HEK293 (cell line): ENCODE results near the gene EHD1.
A peak's percentile ranks its signal among the peaks of the same experiment; 100 is the strongest.

Experiments used
- CTCF ChIA-PET: fragments of 350-600 bp; formaldehyde crosslinking; extraction: SDS; loops from one replicate; lab custom pipeline; 2021; ENCODE audit warnings: antibody characterized with exemption; lab: Yijun Ruan, JAX
- POLR2A ChIA-PET: fragments of 300-600 bp; formaldehyde crosslinking; extraction: SDS; loops from one replicate; lab custom pipeline; 2020; ENCODE audit warnings: antibody characterized with exemption, inconsistent platforms; lab: Yijun Ruan, JAX
- H3K27ac ChIP-seq: fragments of 200-500 bp; sonication (Bioruptor generic); 2 replicates; pipeline ENCODE4 v1.5.1; 2014; ENCODE audit warnings: low read depth, low read length, control low read depth, inconsistent platforms; ENCODE audit errors: extremely low read depth
- H3K36me3 ChIP-seq, 2 experiments: fragments of 200-500 bp in 1 of 2; sonication (Bioruptor generic) in 1 of 2; 1 replicate in 1 of 2; 2 replicates in 1 of 2; pipeline ENCODE4 v1.5.1; 2014 to 2017; ENCODE audit warnings: inconsistent platforms in 2 of 2, low read length in 2 of 2; ENCODE audit not compliant: control insufficient read depth in 2 of 2, insufficient read depth in 1 of 2
- H3K4me1 ChIP-seq: fragments of 200-500 bp; sonication (Bioruptor generic); 2 replicates; pipeline ENCODE4 v1.5.1; 2014; ENCODE audit warnings: mild to moderate bottlenecking, low read length, inconsistent platforms; ENCODE audit not compliant: control insufficient read depth, insufficient read depth
- H3K4me3 ChIP-seq: 2 replicates; pipeline ENCODE4 v1.5.1; 2011; ENCODE audit warnings: low read depth, mild to moderate bottlenecking, control low read depth, low read length, moderate library complexity
- H3K9me3 ChIP-seq: fragments of 200-500 bp; sonication (Bioruptor generic); 2 replicates; pipeline ENCODE4 v1.5.1; 2014; ENCODE audit warnings: low read depth, low read length, inconsistent platforms; ENCODE audit not compliant: control insufficient read depth, insufficient read depth
- BCL11A ChIP-seq: fragments of 450-650 bp; formaldehyde crosslinking; IDR thresholded peaks from 2 replicates; pipeline ENCODE4 v1.5.1; 2016; ENCODE audit warnings: low read depth, missing biosample characterization, missing genetic modification characterization
- BCL11B ChIP-seq: fragments of 450-650 bp; formaldehyde crosslinking; IDR thresholded peaks from 2 replicates; pipeline ENCODE4 v1.5.1; 2016; ENCODE audit warnings: low read depth, missing biosample characterization, missing genetic modification characterization
- SCRT1 ChIP-seq: fragments of 450-650 bp; formaldehyde crosslinking; IDR thresholded peaks from 2 replicates; pipeline ENCODE4 v1.5.1; 2016; ENCODE audit warnings: missing biosample characterization, missing genetic modification characterization, borderline replicate concordance
- SP7 ChIP-seq: fragments of 450-650 bp; formaldehyde crosslinking; IDR thresholded peaks from 2 replicates; pipeline ENCODE4 v1.5.1; 2016; ENCODE audit warnings: missing biosample characterization, missing genetic modification characterization
- TCF7L2 ChIP-seq: IDR thresholded peaks from 2 replicates; pipeline ENCODE4 v1.6.1; 2011; ENCODE audit warnings: low read depth, mild to moderate bottlenecking, inconsistent platforms, low read length, moderate library complexity, borderline replicate concordance
- ZBTB17 ChIP-seq: fragments of 450-650 bp; formaldehyde crosslinking; IDR thresholded peaks from 2 replicates; pipeline ENCODE4 v1.5.1; 2016; ENCODE audit warnings: missing biosample characterization, missing genetic modification characterization
- ZBTB26 ChIP-seq: fragments of 450-650 bp; formaldehyde crosslinking; optimal IDR thresholded peaks from 2 replicates; pipeline ENCODE3; 2016; ENCODE audit warnings: missing biosample characterization, mild to moderate bottlenecking, missing genetic modification characterization
- ZFP69B ChIP-seq: fragments of 450-650 bp; formaldehyde crosslinking; IDR thresholded peaks from 2 replicates; pipeline ENCODE4 v1.5.1; 2016; ENCODE audit warnings: missing biosample characterization, missing genetic modification characterization
- ZNF146 ChIP-seq: fragments of 450-650 bp; formaldehyde crosslinking; IDR thresholded peaks from 2 replicates; pipeline ENCODE4 v1.5.1; 2016; ENCODE audit warnings: missing biosample characterization, missing genetic modification characterization
- ZNF157 ChIP-seq: fragments of 450-650 bp; formaldehyde crosslinking; IDR thresholded peaks from 2 replicates; pipeline ENCODE4 v1.5.1; 2016; ENCODE audit warnings: missing biosample characterization, missing genetic modification characterization
- ZNF175 ChIP-seq: fragments of 450-650 bp; formaldehyde crosslinking; IDR thresholded peaks from 2 replicates; pipeline ENCODE4 v1.5.1; 2016; ENCODE audit warnings: missing biosample characterization, missing genetic modification characterization
- ZNF266 ChIP-seq: fragments of 450-650 bp; formaldehyde crosslinking; IDR thresholded peaks from 2 replicates; pipeline ENCODE4 v1.5.1; 2016; ENCODE audit warnings: missing biosample characterization, missing genetic modification characterization, low read depth
- ZNF274 ChIP-seq, 2 experiments: fragments of 200-500 bp in 1 of 2; fragments of 450-650 bp in 1 of 2; sonication (Bioruptor generic) in 1 of 2; formaldehyde crosslinking in 1 of 2; IDR thresholded peaks; 2 replicates each; pipeline versions ENCODE4 v1.5.1 to v1.6.1; 2014 to 2016; ENCODE audit warnings: borderline replicate concordance in 1 of 2, inconsistent platforms in 1 of 2, low read length in 1 of 2, missing biosample characterization in 1 of 2, missing genetic modification characterization in 1 of 2
- ZNF292 ChIP-seq: fragments of 450-650 bp; formaldehyde crosslinking; IDR thresholded peaks from 2 replicates; pipeline ENCODE4 v1.5.1; 2016; ENCODE audit warnings: low read depth, missing biosample characterization, missing genetic modification characterization, borderline replicate concordance
- ZNF423 ChIP-seq: fragments of 450-650 bp; formaldehyde crosslinking; IDR thresholded peaks from 2 replicates; pipeline ENCODE4 v1.5.1; 2016; ENCODE audit warnings: missing biosample characterization, missing genetic modification characterization
- ZNF555 ChIP-seq: fragments of 450-650 bp; formaldehyde crosslinking; conservative IDR thresholded peaks from 2 replicates; pipeline ENCODE4 v1.5.1; 2017; ENCODE audit warnings: missing biosample characterization, mild to moderate bottlenecking, missing genetic modification characterization, inconsistent platforms
- ZNF558 ChIP-seq: fragments of 450-650 bp; formaldehyde crosslinking; IDR thresholded peaks from 2 replicates; pipeline ENCODE4 v1.5.1; 2016; ENCODE audit warnings: missing biosample characterization, missing genetic modification characterization
- ZNF626 ChIP-seq: fragments of 450-650 bp; sonication (Bioruptor Pico); formaldehyde crosslinking; IDR thresholded peaks from 2 replicates; pipeline ENCODE4 v1.5.1; 2018; ENCODE audit warnings: missing biosample characterization, missing genetic modification characterization, inconsistent platforms
- ZNF654 ChIP-seq: fragments of 450-650 bp; formaldehyde crosslinking; IDR thresholded peaks from 2 replicates; pipeline ENCODE4 v1.5.1; 2016; ENCODE audit warnings: low read depth, missing biosample characterization, missing genetic modification characterization
- ZNF677 ChIP-seq: fragments of 450-650 bp; IDR thresholded peaks from 2 replicates; pipeline ENCODE4 v1.5.0; 2018; ENCODE audit warnings: missing biosample characterization, mild to moderate bottlenecking, missing genetic modification characterization, moderate library complexity
- ZNF704 ChIP-seq: fragments of 450-650 bp; formaldehyde crosslinking; IDR thresholded peaks from 2 replicates; pipeline ENCODE4 v1.5.1; 2016; ENCODE audit warnings: missing biosample characterization, missing genetic modification characterization
- ZNF707 ChIP-seq: fragments of 450-650 bp; formaldehyde crosslinking; IDR thresholded peaks from 2 replicates; pipeline ENCODE4 v1.5.1; 2016; ENCODE audit warnings: missing biosample characterization, missing genetic modification characterization
- ZNF76 ChIP-seq: fragments of 450-650 bp; formaldehyde crosslinking; IDR thresholded peaks from 2 replicates; pipeline ENCODE4; 2016; ENCODE audit warnings: low read depth, missing biosample characterization, missing genetic modification characterization, borderline replicate concordance
- ZNF776 ChIP-seq: fragments of 450-650 bp; formaldehyde crosslinking; IDR thresholded peaks from 2 replicates; pipeline ENCODE4 v1.5.0; 2017; ENCODE audit warnings: missing biosample characterization, missing genetic modification characterization, borderline replicate concordance
- TF ChIP-seq, protein P1 (sequence below): fragments of 450-650 bp; formaldehyde crosslinking; IDR thresholded peaks from 2 replicates; pipeline ENCODE4 v1.5.1; 2016; ENCODE audit warnings: missing biosample characterization, missing genetic modification characterization

Gene EHD1

DNA sequence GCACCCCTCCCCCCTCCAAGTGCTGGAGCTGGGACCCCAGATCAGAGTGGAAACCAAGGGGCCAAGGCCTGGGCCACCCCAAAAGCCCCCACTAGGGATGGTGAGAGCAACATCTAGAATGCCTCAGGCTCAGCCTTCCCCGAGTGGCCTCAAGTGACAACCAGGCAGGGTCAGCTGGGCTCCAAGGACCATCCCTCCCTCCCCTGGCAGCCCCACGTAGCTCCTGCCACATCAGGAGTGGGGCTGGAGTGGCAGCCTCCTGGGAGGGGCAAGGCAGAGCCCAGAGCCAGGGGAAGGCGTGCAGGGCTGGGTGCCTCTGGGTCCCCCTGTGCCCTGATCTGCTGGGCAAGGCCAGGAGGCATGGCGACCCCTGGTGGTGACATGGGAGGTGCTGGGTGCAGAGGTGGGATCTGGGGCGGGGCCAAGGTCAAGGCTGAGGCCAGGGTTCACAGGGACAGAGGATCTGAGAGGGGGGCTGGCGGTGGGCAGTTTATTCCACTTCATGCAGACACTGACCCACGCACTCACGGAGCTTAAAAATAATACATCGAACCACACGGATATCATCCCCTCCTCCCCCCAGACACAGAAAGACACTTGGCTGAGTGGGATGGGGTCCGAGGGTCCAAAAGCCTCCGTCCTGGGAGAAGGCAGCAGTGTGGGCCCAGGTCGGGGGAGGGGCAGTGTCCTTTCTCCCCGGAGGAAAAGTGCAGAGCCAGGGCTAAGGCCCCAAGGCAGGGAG, 15.8 kb upstream of the EHD1 start (continued):
- TF ChIP-seq ZNF704 (tag by site-specific recombination) (no peak), ZNF677 (no peak), SP7 (tag by site-specific recombination) (no peak), ZNF175 (tag by site-specific recombination) (no peak), TCF7L2 (no peak), ZNF423 (no peak), ZNF558 (tag by site-specific recombination) (no peak), ZNF707 (tag by site-specific recombination) (no peak), ZNF274 (IDR thresholded peaks at IDR 0.05; ENCODE audit: low read length) (no peak), ZNF274 (tag by site-specific recombination; IDR thresholded peaks at IDR 0.05; ENCODE audit: borderline replicate concordance) (no peak), ZNF654 (tag by site-specific recombination) (peak; percentile 29), ZFP69B (tag by site-specific recombination) (no peak), BCL11B (tag by site-specific recombination) (peak; percentile 63; the same call in 1 of the 2 replicates), ZNF776 (tag by site-specific recombination) (no peak)
- TF ChIP-seq, protein P1, sequence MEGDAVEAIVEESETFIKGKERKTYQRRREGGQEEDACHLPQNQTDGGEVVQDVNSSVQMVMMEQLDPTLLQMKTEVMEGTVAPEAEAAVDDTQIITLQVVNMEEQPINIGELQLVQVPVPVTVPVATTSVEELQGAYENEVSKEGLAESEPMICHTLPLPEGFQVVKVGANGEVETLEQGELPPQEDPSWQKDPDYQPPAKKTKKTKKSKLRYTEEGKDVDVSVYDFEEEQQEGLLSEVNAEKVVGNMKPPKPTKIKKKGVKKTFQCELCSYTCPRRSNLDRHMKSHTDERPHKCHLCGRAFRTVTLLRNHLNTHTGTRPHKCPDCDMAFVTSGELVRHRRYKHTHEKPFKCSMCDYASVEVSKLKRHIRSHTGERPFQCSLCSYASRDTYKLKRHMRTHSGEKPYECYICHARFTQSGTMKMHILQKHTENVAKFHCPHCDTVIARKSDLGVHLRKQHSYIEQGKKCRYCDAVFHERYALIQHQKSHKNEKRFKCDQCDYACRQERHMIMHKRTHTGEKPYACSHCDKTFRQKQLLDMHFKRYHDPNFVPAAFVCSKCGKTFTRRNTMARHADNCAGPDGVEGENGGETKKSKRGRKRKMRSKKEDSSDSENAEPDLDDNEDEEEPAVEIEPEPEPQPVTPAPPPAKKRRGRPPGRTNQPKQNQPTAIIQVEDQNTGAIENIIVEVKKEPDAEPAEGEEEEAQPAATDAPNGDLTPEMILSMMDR (tag by site-specific recombination) = peak; percentile 77

DNA sequence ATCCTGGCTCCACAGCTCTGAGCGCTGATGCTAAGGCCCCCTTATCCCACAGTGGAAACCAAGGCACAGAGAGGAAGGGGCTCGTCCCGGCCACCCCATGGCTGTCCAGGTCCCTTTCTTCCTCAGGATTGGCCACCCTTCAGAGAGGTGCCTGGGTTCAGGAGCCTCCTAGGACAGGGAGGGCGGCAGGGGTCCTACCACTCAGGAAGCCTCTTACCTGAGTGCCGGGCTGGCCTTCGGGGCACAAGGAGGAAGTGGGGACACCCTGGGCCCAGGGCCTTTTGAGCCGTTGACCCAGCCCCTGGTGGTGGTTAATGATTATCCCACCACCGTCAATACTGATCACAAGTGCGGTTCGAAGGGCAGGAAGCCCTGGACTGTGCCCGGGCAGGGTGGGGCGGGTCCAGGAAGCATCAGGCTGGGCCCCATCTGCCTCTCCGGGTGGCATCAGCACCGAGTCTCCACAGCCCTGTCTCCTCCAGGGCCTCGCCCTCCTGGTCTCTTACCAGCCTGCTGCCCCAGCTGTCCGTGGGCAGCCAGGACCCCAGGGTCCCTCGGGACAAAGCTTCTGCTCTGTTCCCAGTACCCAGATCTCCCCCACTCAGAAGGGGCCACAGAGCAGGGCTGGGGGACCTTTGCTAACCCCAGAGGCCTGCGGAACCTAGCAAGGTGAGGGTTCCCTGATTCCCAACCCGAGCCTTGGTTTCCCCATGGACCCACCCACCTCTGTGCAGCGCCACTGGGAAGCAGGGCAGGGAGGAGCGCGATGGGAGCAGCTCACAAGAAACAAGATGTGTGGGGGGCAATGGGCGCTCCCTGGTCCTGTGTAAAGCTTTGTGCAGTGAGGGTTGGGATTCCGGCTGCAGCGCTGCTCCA, 15.0 kb upstream of the EHD1 start:
- Histone ChIP-seq H3K27ac (no peak overlapping the region), H3K9me3 (no peaks in the 10 kb centered on the region), H3K36me3 (peaks cover 0 to 34% of the 10 kb centered on the region in 2 experiments; a peak in 1 of 3 replicates), H3K4me3 (no peak overlapping the region), H3K4me1 (no peaks in the 10 kb centered on the region)
- POLR2A ChIA-PET = interaction anchor here (1.4 kb wide), 1 partner anchor 47 kb away, joined by 3 read pairs; no protein-coding TSS in a partner anchor
- CTCF ChIA-PET = interaction anchor here (0.6 to 9.4 kb wide), 22 partner anchors 8 to 130 kb away, joined by 3 to 111 read pairs (median 4); partner anchors contain the start of genes ARL2, ATG2A, BATF2 and MAP4K2
- TF ChIP-seq ZNF157 (no peak), ZNF266 (tag by site-specific recombination) (no peak), ZFP69B (tag by site-specific recombination) (no peak), ZBTB17 (tag by site-specific recombination) (no peak), ZNF76 (tag by site-specific recombination) (no peak)

GRCh38 chr11:64892838-64893193, 14.4 kb upstream of the EHD1 start:
- TF ChIP-seq ZNF555 (tag by site-specific recombination) = no peak
- TF ChIP-seq ZNF146 (tag by site-specific recombination) = no peak
- no peak for TF ChIP-seq ZNF76 (tag by site-specific recombination)
- no peak for TF ChIP-seq BCL11A (tag by site-specific recombination)
- TF ChIP-seq ZNF626 (tag by site-specific recombination) = no peak
- TF ChIP-seq ZNF292 = no peak
- TF ChIP-seq ZBTB26 (tag by site-specific recombination) = no peak
- no peak for TF ChIP-seq SCRT1 (tag by site-specific recombination)
- ChIA-PET POLR2A (interaction anchor here (1.4 kb wide), 1 partner anchor 46 kb away, joined by 3 read pairs; no protein-coding TSS in a partner anchor), CTCF (interaction anchor here (0.7 to 9.4 kb wide), 5 partner anchors 9 to 128 kb away, joined by 3 to 111 read pairs (median 3); no protein-coding TSS in a partner anchor)
- no peaks in the 10 kb centered on the region for H3K4me1 ChIP-seq
- no peak overlapping the region for H3K4me3 ChIP-seq
- H3K27ac ChIP-seq = no peak overlapping the region
- H3K9me3 ChIP-seq = no peaks in the 10 kb centered on the region
- H3K36me3 ChIP-seq = peaks cover 0 to 28% of the 10 kb centered on the region in 2 experiments; a peak in 1 of 3 replicates
